ENCODE data around the gene FRMD4A. TPM values are rescaled to one million over a fixed set of nuclear protein-coding genes. Genes with fewer than 3 reads are reported as not detected.
A peak's percentile ranks its signal among the peaks of the same experiment; 100 is the strongest.

FRMD4A gene
- total RNA-seq, 6 donors from 2014 or later = 22.3 to 114 (median 52.3) TPM

GRCh38 chr10:13917791-13918190, 412.9 kb downstream of the FRMD4A start:
- DNase-seq (no peak), ATAC-seq (ENCODE audit: low FRiP score in 2 of 2) (no peak)
- H3K27me3 ChIP-seq = no peaks in the 10 kb centered on the region
- 79 to 81% methylated on average over 3 of the region's 3 CpGs for WGBS, 2 donors
- no peaks in the 10 kb centered on the region for H3K36me3 ChIP-seq
- H3K4me1 ChIP-seq = peaks cover 0 to 3% (median 0%) of the 10 kb centered on the region in 4 donors
- H3K27ac ChIP-seq = no peak overlapping the region
- TF ChIP-seq EP300 (IDR thresholded peaks at IDR 0.05) = no peak
- no peak for TF ChIP-seq CTCF (IDR thresholded peaks at IDR 0.05)
- TF ChIP-seq POLR2AphosphoS5 (IDR thresholded peaks at IDR 0.05) = no peak
- no peak for TF ChIP-seq POLR2A (IDR thresholded peaks at IDR 0.05)
- H3K4me3 ChIP-seq = no peak overlapping the region
- no peaks in the 10 kb centered on the region for H3K9me3 ChIP-seq

- ATAC-seq (ENCODE audit: low FRiP score in 2 of 2) (no peak), DNase-seq (no peak)
- Histone ChIP-seq H3K27me3 (no peaks in the 10 kb centered on the region), H3K4me1 (peaks cover 0 to 5% (median 0%) of the 10 kb centered on the region in 4 donors), H3K4me3 (no peak overlapping the region), H3K27ac (no peak overlapping the region), H3K36me3 (no peaks in the 10 kb centered on the region), H3K9me3 (no peaks in the 10 kb centered on the region)
- WGBS, 2 donors = 91 to 93% methylated on average over 4 of the region's 4 CpGs
- TF ChIP-seq POLR2AphosphoS5 (IDR thresholded peaks at IDR 0.05) = no peak
- TF ChIP-seq POLR2A (IDR thresholded peaks at IDR 0.05) = no peak
- TF ChIP-seq CTCF (IDR thresholded peaks at IDR 0.05) = no peak
- TF ChIP-seq EP300 (IDR thresholded peaks at IDR 0.05) = no peak
Observed at GRCh38 chr10:13916384-13916947, 414.3 kb downstream of the FRMD4A start.

GRCh38 chr10:13915710-13916109, 415.0 kb downstream of the FRMD4A start:
- Histone ChIP-seq H3K4me1 (peaks cover 0 to 6% (median 0%) of the 10 kb centered on the region in 4 donors), H3K36me3 (no peaks in the 10 kb centered on the region), H3K27me3 (no peaks in the 10 kb centered on the region), H3K9me3 (no peaks in the 10 kb centered on the region), H3K4me3 (no peak overlapping the region), H3K27ac (no peak overlapping the region)
- ATAC-seq (ENCODE audit: low FRiP score in 2 of 2) (no peak), DNase-seq (no peak)
- TF ChIP-seq POLR2A (IDR thresholded peaks at IDR 0.05) (no peak), CTCF (IDR thresholded peaks at IDR 0.05) (no peak), EP300 (IDR thresholded peaks at IDR 0.05) (no peak), POLR2AphosphoS5 (IDR thresholded peaks at IDR 0.05) (no peak)
- WGBS, 2 donors = 80 to 91% methylated on average over 7 of the region's 7 CpGs

GRCh38 chr10:13913897-13914296, 416.8 kb downstream of the FRMD4A start:
- no peak overlapping the region for H3K4me3 ChIP-seq
- no peaks in the 10 kb centered on the region for H3K27me3 ChIP-seq
- 81 to 87% methylated on average over 5 of the region's 5 CpGs for WGBS, 2 donors
- TF ChIP-seq CTCF (IDR thresholded peaks at IDR 0.05) (no peak), POLR2A (IDR thresholded peaks at IDR 0.05) (no peak), POLR2AphosphoS5 (IDR thresholded peaks at IDR 0.05) (no peak), EP300 (IDR thresholded peaks at IDR 0.05) (no peak)
- ATAC-seq (ENCODE audit: low FRiP score in 2 of 2) (peak in 1 of 2 donors; percentile 54), DNase-seq (peak in 1 of 2 donors; percentile 50)
- H3K9me3 ChIP-seq = peaks cover 0 to 3% (median 0%) of the 10 kb centered on the region in 4 donors
- no peaks in the 10 kb centered on the region for H3K36me3 ChIP-seq
- H3K4me1 ChIP-seq = peaks cover 0 to 3% (median 0%) of the 10 kb centered on the region in 4 donors
- no peak overlapping the region for H3K27ac ChIP-seq

Measured in upper lobe of left lung (tissue), 6 donors.